Epithelial cell of proximal tubule (primary cell): ENCODE data around the gene ZSCAN1. TPM values are rescaled to one million over a fixed set of nuclear protein-coding genes. Genes with fewer than 3 reads are reported as not detected.

ENCODE experiments used
- DNase-seq: peaks from one replicate; pipeline ENCODE4 v3.0.0-alpha.2; 2011; ENCODE audit warnings: low read depth
- H3K4me3 ChIP-seq: 2 replicates; pipeline ENCODE4 v1.5.1; 2011; ENCODE audit warnings: low read depth, mild to moderate bottlenecking, low read length
- total RNA-seq: library from RNA; depleted of rRNA; stranded (reverse); fragments of >200 nt; gene quantifications from 2 replicates; pipeline ENCODE4 v1.2.3, GENCODE V29; 2015
- TF ChIP-seq, protein P1 (sequence below): conservative IDR thresholded peaks from 2 replicates; pipeline ENCODE4 v1.5.1; 2012; ENCODE audit warnings: low read depth, mild to moderate bottlenecking, low read length

Gene ZSCAN1
- 0.22 and 0.69 TPM in 2 replicates for total RNA-seq

DNA sequence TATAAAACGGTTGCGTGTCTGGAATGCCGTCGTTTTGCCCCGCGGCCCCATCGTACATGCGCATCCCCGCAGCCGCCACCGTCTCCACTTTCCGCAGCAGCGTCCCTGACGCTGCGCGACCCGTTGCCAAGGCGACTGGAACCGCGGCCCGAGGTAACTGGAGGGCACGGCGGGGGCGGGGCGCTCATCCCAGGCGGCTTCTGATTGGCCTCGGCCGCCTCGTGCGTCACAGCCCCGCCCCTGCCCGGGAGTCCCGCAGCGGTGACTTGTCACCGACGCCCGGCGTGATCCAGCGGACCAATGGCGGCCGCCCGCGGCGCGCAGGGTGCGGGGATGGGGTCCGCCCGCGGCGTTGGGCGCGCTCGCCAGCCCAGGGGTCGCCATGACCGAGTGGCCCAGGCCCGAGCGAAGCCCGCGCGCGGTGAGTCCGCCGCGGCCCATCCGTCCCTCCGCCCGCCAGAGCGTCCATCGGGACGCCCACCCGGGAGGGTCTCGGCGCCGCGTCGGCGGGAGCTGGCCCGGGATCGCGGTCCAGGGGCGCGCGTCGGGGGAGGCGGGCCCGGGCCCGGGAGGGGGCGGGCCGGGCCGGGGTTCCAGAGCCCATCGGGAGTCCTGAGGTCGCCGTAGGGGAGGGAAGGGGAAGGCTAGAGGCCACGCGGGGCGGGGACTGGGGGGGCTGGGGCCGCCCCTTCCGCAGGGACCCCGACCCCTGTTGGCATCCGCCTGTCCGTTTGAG is at the start of gene ZSCAN1:
ZSCAN1 (plus strand) TSS at position 285 of the 736 bp plus-strand sequence. CDS start 3,812 bp downstream, outside the sequence.
- DNase-seq = no peak
- TF ChIP-seq, protein P1, sequence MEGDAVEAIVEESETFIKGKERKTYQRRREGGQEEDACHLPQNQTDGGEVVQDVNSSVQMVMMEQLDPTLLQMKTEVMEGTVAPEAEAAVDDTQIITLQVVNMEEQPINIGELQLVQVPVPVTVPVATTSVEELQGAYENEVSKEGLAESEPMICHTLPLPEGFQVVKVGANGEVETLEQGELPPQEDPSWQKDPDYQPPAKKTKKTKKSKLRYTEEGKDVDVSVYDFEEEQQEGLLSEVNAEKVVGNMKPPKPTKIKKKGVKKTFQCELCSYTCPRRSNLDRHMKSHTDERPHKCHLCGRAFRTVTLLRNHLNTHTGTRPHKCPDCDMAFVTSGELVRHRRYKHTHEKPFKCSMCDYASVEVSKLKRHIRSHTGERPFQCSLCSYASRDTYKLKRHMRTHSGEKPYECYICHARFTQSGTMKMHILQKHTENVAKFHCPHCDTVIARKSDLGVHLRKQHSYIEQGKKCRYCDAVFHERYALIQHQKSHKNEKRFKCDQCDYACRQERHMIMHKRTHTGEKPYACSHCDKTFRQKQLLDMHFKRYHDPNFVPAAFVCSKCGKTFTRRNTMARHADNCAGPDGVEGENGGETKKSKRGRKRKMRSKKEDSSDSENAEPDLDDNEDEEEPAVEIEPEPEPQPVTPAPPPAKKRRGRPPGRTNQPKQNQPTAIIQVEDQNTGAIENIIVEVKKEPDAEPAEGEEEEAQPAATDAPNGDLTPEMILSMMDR = no peak
- no peak within 1 kb of the TSS for H3K4me3 ChIP-seq

GRCh38 chr19:57992841-57993240 is 41.0 kb upstream of the ZSCAN1 start:
- TF ChIP-seq, protein P1 = no peak
- DNase-seq = no peak
- no peak overlapping the region for H3K4me3 ChIP-seq

GRCh38 chr19:58000677-58001076 is 33.1 kb upstream of the ZSCAN1 start:
- no peak for DNase-seq
- TF ChIP-seq, protein P1 = no peak
- H3K4me3 ChIP-seq = no peak overlapping the region

DNA sequence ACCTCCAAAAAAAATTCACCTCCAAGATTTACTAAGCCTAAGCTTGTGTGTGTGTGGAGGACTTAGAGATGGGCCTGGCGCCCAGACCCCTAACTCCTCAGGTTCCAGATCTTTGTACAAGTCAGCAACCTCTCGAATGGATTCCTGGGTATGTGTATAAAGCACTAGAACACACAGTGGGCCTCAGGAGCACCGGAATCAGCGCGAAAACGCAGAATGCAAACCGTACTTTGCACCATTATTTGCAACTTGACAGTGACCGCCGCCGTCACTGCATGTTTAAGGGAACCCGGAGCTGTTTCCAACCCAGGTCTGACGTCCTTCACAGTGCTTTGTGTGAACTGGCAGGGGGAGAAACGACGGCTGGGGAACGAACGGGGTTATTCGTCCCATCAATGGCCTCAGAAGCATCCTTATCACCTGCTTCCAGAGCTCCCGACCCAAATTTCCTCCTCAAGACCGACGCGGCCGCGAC is 31.9 kb upstream of the ZSCAN1 start:
- TF ChIP-seq, protein P1 = no peak
- no peak for DNase-seq
- peak overlapping the region; percentile 68 for H3K4me3 ChIP-seq

DNA sequence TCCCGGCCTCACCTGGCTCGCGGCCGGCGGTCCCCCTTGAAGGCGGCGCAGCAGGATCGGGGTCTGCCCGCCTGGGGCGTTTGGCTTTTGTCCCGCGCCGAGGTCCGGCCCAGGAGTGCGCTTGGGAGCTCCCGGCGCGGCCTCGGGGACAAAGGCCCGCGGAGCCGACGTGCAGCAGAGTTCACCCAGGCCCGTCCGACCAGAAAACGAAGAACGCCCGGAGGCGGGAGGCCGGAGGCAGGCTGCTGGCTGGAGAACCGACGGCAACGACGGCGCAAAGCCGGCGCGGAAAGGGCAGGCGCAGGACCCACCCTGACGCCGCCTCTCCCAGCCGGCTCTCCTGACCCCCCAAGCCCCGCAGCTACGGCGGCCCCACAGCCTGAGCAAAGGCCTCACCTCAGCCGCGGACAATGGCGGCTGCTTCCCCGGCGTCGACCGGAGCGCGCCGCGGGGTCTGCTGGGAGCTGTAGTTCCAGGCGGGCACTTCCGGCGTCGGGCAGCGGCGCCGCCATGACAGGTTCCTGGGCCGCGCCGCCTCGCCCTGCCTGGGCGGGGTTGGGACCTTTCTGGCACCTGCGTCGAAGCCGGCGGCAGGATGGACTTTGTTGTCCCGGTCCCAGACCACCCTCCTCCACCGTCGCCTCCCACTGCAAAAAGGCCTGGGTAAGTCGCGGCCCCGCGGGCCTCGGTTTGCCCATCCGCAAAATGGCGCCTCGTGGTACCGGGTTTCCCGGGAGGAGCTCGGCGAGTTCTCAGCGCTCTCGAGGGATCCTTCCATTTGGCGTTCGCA is 31.2 kb upstream of the ZSCAN1 start, which contains the start of gene ZNF606:
ZNF606 (minus strand) TSS at position 437 of the 790 bp plus-strand sequence. CDS start 1,501 bp downstream, outside the sequence.
- peak; percentile 25 for DNase-seq

DNA sequence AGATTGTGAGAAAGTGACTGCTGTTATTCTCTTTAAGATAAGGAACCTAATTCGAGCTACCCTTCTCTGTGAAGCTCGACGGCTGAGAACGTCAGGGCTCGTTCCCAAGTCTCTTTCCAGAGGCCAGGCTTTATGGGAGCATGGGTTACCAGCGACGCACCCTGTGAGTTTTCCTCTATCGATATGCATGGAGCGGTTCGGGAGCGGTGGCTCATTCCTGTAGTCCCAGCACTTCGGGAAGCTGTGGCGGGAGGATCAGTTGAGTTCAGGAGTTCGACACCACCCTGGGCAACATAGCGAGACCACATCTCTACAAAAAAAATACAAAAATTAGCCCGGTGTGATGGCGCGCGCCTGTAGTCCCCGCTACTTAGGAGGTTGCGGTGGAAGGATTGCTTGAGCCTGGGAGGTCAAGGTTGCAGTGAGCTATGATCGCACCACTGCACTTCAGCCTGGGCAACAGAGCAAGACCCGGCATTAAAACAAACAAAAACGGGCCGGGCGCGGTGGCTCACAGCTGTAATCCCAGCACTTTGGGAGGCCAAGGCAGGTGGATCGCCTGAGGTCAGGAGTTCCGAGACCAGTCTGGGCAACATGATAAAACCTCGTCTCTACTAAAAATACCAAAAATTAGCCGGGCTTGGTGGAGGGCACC is 30.5 kb upstream of the ZSCAN1 start:
- TF ChIP-seq, protein P1 = no peak

More for the DNA sequence above, 31.2 kb upstream of the ZSCAN1 start, which contains the start of gene ZNF606:
- TF ChIP-seq, protein P1 = no peak
- peak within 1 kb of the TSS; percentile 68 for H3K4me3 ChIP-seq

More for the DNA sequence above, 30.5 kb upstream of the ZSCAN1 start:
- no peak for DNase-seq
- peak overlapping the region; percentile 68 for H3K4me3 ChIP-seq
